ENCODE data around the gene CEP126.
"Not testable (repeated sequence)": the region's sequence is repeated elsewhere in the genome, so short reads cannot be mapped to it uniquely, and the experiment has no call there.

The CEP126 gene

GRCh38 chr11:101929294-101929915 lies 14.6 kb downstream of the CEP126 start:
- no peak for DNase-seq (ENCODE audit: low spot score)

GRCh38 chr11:101931692-101932091 lies 16.9 kb downstream of the CEP126 start:
- no peak for DNase-seq (ENCODE audit: low spot score)

DNA sequence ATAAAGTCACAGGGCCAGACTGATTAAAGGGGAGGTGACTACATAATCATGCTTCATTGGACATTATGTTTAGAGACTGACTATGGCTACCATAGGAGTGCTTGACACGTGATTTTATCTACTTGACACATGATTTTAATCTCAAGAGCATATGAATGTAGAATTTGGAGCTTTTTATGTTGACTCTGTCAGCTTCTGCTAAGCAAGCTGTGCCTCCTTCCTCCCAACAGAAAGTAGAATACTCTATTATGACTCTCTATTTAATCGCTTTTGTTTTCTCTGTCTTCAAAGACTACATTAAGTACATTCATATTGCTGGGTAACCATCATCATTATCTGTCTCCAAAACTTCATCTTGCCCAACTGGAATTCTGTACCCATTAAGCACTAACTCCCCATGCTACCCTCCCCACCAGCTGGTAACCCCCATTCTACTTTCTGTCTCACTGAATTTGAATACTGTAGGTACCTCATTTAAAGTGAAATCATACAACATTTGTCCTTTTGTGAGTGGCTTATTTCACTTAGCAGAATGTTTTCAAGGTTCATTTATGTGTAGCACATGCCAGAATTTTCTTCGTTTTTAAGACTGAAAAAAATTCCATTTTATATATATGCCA lies 26.2 kb downstream of the CEP126 start:
- DNase-seq (ENCODE audit: low spot score): no peak

- no peak for DNase-seq (ENCODE audit: low spot score)
Measured at GRCh38 chr11:101944923-101945322, 30.1 kb downstream of the CEP126 start.

- no peak for DNase-seq (ENCODE audit: low spot score)
Measured at GRCh38 chr11:101945448-101945847, 30.6 kb downstream of the CEP126 start.

GRCh38 chr11:101949680-101950220 lies 34.9 kb downstream of the CEP126 start:
- no peak for DNase-seq (ENCODE audit: low spot score)

DNA sequence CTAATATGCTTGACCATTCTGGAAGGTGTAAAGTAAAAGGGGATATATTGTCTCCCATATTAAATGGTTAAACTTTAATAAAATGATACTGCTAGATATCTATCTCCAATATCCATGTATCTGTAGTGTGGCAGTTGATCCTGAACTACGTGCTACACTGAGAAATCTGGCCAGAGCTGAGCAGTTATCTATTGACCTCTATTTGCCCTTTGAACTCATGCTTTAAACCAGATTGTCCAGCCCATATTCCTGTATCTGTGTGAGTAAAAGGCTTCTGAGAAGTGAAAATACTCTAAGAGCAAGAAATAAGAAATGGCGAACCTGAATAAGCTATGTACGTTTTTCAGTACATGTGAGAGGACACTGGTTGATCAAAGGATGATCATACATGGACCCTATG lies 40.5 kb downstream of the CEP126 start:
- DNase-seq (ENCODE audit: low spot score): no peak

DNA sequence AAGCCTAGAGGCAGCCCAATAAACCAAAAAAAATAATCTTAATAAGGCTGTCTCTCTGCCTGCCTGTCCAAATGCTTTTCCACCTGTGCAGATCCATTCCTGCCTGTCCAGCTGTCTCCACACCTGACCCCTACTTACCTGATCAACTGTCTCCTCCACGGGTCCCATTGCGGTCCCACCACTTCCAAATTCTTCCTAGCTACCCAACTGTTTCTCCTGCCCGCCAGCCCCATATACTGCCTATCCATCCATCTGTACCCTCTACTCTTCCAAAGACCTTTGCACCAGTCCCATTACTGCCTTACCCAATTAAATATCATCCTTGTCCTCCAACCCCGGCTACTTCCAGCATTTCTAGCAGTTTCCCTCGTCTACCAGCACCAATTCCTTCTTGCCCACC lies 40.9 kb downstream of the CEP126 start:
- no peak for DNase-seq (ENCODE audit: low spot score)

DNA sequence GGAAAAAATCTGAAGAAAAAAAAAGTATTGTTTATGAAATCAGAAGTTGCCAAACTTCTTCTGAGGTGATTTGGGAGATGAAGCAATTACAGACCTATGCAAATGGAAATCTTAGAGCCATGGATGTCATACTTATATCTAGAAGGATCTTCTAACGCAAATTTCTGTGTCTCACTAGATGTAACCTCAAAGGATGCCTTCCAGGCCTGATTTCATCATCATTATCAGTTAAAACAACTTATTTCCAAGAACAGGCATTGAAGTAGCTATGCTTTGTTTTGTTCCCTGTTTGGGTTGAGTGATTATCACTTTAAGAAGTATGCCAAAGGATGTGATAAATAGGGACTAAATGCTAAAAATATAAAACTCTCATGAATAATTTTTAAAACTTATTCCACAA lies 45.4 kb downstream of the CEP126 start:
- DNase-seq (ENCODE audit: low spot score): no peak

GRCh38 chr11:101964200-101964599 lies 49.4 kb downstream of the CEP126 start:
- DNase-seq (ENCODE audit: low spot score): not testable (repeated sequence)

DNA sequence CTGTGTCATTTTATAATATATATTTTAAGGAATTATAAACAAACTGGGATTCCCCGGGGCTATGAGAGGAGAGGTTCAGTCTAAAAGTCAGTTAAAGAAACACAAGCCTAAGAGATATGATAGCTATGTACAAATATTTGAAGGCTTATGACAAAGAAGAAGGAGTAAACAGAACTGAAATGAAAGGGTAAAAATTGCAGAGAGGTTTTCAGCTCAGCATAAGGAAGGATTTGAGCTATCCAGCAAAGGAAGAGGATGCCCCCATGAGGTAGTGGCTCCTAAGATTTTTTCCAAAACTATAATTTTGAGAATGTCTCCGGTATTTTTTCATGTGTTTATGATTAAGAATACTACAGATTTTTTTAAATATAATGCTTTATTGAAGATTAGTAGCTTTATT lies 59.4 kb downstream of the CEP126 start:
- peak; percentile 37 for DNase-seq (ENCODE audit: low spot score)

DNA sequence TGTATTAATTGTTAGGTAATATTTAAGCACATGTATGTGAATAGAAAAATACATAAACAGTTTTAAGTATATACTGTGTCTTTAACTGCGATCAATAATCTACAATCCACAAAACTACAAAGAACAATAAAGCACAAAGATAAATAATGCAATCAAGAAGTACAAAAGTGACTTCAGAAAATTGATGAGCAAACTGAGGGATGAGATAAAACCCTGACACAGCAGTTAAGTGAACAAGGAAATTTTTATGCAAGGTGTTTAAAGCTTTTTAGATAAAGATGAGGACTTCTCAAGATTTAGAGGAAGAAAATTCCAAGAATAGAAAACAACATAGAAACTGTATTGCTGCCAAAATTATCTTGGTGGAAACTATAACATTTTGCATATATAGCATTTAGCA lies 60.0 kb downstream of the CEP126 start:
- no peak for DNase-seq (ENCODE audit: low spot score)

DNA sequence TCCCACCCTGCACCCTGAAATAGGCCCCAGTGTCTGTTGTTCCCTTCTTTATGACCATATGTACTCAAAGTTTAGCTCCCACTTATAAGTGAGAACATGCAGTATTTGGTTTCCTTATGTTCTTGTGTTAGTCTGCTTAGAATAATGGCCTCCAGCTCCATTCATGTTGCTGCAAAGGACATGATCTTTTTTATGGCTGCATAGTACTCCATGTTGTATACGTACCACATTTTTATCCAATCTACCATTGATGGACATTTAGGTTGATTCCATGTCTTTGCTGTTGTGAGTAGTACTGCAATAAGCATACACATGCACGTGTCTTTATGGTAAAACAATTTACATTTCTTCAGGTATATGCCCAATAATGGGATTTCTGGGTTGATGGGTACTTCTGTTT lies 60.9 kb downstream of the CEP126 start:
- DNase-seq (ENCODE audit: low spot score): no peak

DNA sequence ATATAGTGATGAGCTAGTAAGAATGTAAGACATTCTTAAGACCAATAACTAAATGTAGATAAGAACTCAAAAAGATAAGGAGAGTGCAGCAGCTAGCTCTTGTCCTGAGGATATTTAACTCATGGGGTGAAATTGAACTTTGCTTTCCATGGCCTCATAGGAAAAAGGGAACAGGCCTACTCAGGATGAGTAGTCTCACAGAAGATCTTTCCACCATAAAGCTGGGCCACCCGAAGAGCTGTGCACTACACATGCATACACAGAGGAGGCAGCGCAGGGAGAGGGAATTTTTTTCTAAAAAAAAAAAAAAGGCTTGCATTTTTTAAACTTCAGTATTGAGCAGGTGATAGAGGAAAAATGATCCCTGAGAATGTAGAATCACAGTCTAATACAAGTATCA lies 72.6 kb downstream of the CEP126 start:
- DNase-seq (ENCODE audit: low spot score): no peak

DNA sequence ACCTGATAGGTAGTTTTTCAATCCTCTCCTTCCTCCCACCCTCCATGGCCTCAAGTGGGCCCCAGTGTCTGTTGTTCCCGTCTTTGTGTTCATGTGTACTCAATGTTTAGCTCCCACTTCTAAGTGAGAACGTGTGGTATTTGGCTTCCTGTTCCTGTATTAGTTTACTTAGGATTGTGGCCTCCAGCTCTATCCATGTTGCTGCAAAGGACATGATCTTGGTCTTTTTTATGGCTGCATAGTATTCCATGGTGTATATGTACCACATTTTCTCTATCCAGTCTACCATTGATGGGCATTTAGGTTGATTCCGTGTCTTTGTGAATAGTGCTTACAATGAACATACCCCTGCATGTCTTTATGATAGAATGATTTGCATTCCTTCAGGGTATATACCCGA lies 78.4 kb downstream of the CEP126 start:
- no peak for DNase-seq (ENCODE audit: low spot score)

DNA sequence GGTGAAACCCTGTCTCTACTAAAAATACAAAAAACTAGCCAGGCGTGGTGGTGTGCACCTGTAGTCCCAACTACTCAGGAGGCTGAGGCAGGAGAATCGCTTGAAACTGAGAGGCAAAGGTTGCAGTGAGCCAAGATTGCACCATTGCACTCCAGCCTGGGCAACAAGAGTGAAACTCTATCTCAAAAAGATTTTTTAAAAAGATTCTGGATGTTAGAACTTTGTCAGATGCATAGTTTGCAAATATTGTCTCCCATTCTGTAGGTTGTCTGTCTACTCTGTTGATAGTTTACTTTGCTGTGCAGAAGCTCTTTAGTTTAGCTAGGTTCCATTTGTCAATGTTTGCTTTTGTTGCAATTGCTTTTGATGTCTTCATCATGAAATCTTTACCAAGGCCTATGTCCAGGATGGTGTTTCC lies 79.3 kb downstream of the CEP126 start:
- not testable (repeated sequence) for DNase-seq (ENCODE audit: low spot score)

DNA sequence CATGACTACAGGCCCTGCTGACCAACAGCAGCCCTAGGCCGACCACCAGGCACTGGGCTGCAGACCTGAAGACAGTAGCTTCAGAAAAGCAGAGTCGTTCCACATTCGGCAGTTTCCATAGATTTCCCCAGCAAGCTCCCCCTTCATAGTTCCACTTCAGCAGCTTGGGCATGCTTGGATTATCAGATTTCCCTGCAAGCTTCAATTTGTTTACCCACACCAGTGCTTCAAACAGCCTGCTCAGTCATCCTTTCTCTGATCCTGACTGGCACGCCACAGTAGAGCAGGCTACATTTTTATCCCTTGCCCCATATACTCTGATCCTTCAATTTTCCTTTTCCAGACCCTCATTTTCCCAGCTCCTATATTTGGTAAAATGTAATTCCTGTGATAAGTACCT lies 81.3 kb downstream of the CEP126 start:
- no peak for DNase-seq (ENCODE audit: low spot score)

DNA sequence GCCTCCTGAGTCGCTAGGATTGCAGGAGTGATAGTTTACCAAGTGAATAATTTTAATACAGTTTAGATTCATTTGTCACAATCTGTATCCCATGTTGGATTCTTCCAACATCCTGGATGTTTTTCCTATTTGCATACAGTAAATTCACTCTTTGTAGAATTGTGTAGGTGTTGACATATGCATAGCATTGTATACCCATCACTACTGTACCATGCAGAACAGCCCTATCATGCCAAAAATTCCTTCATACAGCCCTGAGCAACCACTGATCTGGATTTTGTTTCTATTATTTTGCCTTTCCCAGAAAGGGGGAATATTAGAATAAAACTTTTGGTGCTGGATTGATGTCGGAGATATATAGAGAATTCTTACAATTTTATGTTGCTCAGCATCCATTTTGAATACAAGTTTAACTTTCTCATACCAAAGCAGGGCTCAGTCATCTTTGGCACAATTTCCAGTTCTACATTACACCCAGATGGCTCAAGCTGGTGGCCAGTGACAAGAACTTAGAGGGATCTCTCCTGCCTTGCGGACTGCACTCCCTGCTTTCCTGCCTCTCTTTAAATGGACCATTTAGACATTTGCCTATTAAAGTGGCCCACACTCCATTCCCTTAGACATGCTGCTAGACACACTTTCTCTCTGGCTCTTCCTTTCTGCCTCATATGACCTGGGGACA lies 87.0 kb downstream of the CEP126 start:
- no peak for DNase-seq (ENCODE audit: low spot score)

GRCh38 chr11:102004220-102004619 lies 89.4 kb downstream of the CEP126 start:
- DNase-seq (ENCODE audit: low spot score): no peak

GRCh38 chr11:102005306-102005705 lies 90.5 kb downstream of the CEP126 start:
- DNase-seq (ENCODE audit: low spot score): no peak

GRCh38 chr11:102006835-102007566 lies 92.2 kb downstream of the CEP126 start:
- DNase-seq (ENCODE audit: low spot score): no peak

DNA sequence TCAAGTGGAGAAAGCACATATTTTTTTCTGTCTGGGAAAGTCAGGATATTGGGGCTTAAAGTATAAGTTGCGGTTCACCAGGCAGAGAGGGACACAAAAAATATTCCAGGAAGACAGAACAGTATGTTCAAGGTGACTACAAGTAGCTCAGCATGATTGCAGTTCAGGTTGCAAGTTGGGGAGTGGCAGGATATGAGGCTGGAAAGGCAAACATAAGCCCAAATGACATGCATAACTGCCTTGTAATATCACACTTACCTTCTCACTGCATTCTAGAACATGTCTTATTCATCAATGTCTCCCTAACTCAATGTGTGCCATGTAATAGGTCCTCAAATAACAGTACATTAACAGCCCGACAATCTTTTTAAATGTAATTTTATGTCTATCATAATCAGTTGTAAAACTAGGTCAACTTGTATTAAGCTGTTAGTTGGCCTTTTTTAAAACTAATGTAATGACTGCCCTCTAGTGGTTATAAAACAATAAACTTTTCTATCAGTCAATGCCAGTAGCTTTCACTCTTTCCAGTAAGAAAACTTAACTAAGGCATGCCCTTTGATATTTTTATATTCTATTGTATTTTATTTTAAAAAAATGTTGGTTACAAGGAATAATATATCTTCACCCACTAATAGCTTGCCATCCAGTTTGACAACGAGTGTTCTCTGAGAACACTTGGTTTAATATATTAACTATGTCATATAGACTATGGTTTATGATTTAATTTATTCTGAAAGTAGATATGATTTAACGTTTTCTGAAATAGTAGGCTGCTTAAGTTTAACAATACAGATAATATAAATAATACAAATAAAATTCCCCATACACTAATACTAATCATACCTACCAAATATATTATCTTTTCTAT lies 93.0 kb downstream of the CEP126 start:
- DNase-seq (ENCODE audit: low spot score): peak; percentile 60
